GM12873 (cell line): ENCODE measurements around the gene SPINK4.

Source experiments
- TF ChIP-seq, protein P1 (sequence below): IDR thresholded peaks from 2 replicates; pipeline ENCODE4 v1.5.1; 2012; ENCODE audit warnings: low read depth, mild to moderate bottlenecking, moderate library complexity, low read length, control low read depth; ENCODE audit not compliant: insufficient read depth; ENCODE audit errors: missing control alignments

The SPINK4 gene

DNA sequence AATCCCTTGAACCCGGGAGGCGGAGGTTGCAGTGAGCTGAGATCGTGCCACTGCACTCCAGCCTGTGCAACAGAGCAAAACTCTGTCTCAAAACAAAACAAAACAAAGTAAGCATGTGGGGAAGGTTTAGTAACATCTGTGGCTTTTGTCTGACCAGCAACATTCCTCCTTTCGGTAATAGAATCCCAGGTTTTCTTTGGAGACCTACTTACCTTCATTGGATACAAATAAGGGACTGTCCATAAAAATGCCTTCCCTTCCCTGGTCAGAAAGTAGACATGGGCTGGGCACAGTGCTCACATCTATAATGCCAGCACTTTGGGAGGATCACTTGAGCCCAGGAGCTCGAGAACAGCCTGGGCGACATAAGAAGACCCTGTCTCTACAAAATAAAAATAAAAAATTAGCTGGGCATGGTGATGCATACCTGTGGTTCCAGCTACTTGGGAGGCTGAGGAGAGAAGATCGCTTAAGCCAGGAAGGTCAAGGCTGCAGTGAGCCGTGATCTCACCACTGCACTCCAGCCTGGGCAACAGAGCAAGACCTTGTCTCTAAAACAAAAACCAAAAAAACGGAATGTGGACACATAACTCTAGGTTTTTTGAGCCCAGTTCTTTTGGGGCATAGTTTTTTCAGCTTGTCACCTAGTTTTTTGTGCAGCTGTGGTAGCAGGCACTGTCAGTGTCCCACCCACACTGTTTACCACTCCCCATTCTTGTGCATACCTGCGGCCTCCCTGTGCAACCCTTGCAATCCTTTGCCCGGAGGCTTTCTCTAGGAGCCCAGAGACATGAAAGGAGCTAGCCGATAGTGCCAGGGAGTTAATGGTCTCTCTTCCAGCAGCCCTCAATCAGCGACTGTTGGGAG lies 9.0 kb upstream of the SPINK4 start:
- TF ChIP-seq, protein P1, sequence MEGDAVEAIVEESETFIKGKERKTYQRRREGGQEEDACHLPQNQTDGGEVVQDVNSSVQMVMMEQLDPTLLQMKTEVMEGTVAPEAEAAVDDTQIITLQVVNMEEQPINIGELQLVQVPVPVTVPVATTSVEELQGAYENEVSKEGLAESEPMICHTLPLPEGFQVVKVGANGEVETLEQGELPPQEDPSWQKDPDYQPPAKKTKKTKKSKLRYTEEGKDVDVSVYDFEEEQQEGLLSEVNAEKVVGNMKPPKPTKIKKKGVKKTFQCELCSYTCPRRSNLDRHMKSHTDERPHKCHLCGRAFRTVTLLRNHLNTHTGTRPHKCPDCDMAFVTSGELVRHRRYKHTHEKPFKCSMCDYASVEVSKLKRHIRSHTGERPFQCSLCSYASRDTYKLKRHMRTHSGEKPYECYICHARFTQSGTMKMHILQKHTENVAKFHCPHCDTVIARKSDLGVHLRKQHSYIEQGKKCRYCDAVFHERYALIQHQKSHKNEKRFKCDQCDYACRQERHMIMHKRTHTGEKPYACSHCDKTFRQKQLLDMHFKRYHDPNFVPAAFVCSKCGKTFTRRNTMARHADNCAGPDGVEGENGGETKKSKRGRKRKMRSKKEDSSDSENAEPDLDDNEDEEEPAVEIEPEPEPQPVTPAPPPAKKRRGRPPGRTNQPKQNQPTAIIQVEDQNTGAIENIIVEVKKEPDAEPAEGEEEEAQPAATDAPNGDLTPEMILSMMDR: no peak

DNA sequence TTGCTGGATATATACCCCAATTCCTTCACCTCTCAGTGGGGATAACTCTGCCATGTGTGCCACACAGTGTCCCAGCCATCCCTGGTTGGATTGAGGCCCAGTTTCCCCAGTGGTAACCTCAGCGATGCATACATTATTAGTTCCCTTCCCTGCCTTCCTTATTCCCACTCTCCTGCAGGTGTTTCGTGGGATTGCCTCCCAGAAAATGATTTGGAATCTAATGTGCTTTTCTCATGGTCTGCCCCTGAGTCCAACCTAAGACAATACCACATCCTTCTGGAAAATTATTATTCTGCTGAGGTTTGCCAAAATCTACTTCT lies 8.4 kb upstream of the SPINK4 start:
- TF ChIP-seq, protein P1: no peak

DNA sequence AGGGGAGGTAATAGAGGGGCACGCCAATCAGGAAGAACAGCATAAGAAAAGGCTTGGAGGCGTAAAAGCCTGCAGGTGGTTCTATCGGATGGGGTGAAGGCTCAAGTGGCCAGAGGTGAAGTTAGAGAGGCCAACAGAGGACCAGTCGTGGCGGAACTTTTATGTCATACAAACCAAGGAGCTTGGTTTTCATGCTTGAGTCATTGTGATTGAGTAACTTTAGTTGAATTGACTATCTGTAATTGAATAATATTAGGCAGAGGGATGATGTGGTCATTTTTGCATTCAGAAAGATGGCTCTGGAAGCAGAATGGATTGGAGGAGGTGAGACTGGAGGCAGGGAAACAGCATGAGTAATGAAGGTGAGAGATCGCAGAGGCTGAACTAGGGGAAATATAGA lies 7.2 kb upstream of the SPINK4 start:
- TF ChIP-seq, protein P1: no peak

DNA sequence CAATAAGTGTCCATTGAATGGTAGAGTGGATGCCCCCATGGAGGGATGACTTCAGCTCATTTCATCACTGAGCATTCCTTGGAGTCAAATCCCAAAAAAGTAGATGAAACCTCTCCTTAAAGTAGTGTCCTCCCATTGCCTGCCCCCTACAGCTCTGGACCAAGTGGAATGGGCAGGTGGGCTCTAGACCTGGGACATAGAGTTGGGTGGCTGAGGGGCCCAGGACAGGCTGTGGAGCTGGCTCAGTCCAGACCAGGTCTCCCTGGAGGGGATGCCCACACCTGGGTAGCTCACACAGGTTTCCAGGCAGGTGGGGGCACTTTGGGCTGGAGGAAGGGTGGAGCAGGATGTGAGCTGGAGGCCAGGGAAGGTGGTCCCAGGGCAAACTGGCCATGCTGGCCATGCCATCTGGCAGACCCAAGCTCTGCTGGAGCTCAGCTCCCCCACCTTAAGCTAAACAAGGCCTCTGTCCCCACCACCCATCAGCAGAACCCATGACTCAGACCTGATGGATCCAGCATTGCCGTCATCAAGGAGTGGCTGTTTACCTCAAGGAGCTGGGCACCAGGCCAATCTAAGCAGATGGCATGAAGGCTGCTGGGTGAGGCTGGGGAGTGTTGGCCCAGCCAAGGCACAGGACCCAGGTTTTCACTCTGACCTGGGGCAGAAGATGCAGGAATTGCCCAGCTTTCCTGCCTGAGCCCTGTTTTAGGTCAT lies 6.2 kb upstream of the SPINK4 start:
- TF ChIP-seq, protein P1: no peak

DNA sequence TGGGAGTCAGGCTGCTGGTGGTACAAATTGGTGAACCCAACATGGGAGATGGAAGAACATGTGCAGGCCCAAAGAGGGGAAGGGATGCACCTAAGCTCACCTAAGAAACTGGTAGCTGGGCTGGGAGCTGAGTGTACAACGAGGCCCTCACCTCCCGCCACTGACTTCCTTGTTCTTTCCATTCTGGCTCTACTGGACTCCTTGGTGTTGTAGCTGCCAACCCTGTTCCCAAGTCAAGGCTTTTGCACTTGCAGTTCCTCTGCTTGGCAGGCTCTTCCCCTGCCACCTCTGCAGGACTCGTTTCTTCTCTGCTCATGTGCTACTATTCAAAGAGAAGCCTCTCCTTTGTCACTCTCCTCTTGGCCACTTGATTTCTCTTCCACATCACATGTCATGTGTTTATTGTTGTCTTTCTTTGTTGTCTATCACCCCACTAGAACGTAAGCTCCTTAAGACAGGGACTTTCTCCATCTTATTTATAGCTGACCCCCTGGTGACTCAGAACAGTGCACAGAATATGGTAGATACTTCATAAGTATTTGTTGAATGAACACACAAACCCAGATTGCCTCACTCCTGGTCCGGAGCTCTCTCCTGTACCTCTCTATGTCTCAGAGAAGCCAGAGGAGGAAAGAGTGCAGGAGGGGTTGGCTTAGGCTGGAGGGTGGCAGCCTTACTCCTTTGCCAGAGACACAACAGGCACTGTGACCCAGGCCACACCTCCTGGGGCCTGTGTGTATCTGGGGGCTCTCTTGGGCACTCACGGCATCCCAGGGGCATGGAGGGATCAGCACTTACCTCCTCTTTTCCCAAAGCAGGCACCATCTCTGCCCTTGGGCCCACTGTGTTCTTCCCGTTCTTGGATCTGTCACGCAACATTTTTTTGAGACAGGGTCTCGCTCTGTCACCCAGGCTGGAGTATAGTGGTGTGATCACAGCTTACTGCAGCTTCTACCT lies 5.2 kb upstream of the SPINK4 start:
- TF ChIP-seq, protein P1: no peak

DNA sequence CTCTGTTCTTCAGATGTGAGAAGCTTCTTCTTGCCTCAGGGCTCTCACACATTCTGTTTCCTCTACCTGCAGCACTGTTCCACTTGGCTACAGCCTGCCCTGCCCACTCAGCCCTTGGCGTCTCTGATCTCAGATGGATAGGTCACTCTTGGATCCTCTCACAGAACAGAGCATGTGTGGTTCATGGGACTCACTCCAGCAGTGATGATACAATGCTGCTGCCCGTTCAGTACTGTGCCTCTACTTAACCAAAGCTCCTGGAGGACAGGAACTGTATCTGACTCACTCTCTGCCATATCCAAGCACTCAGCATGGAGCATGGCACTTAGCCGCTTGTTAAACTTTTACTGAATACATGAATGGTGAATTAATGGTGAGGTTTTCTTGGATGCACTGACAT lies 3.4 kb upstream of the SPINK4 start:
- TF ChIP-seq, protein P1: no peak
